K562 (cell line): ENCODE measurements around the gene TSC22D3. TPM values are rescaled to one million over a fixed set of nuclear protein-coding genes. Genes with fewer than 3 reads are reported as not detected.

Experiments
- BCOR ChIP-seq: fragments of 450-650 bp; IDR thresholded peaks from 2 replicates; pipeline ENCODE4 v1.6.1; 2016
- CBX5 ChIP-seq: IDR thresholded peaks from 2 replicates; pipeline ENCODE4 v1.6.1; 2014; ENCODE audit warnings: low read depth, borderline replicate concordance
- DPF2 ChIP-seq: fragments of 450-650 bp; IDR thresholded peaks from 2 replicates; pipeline ENCODE4 v1.6.1; 2016
- E2F5 ChIP-seq: sonication (generic); formaldehyde crosslinking; IDR thresholded peaks from 2 replicates; pipeline ENCODE4 v1.8.0; 2022; ENCODE audit warnings: mild to moderate bottlenecking, missing genetic modification reagents
- EP300 ChIP-seq: IDR thresholded peaks from 2 replicates; pipeline ENCODE4 v1.6.1; 2012; ENCODE audit warnings: low read length, improper control_type of control experiment
- ETS1 ChIP-seq: conservative IDR thresholded peaks from 2 replicates; pipeline ENCODE4 v1.6.1; 2011; ENCODE audit warnings: low read depth, mild to moderate bottlenecking, low read length; ENCODE audit not compliant: control insufficient read depth
- GTF2B ChIP-seq: IDR thresholded peaks from 2 replicates; pipeline ENCODE4 v1.6.1; 2011; ENCODE audit not compliant: insufficient read length; ENCODE audit errors: extremely low read depth
- HMBOX1 ChIP-seq: sonication (generic); IDR thresholded peaks from 2 replicates; pipeline ENCODE4 v1.6.1; 2016
- LEF1 ChIP-seq: fragments of 450-650 bp; IDR thresholded peaks from 2 replicates; pipeline ENCODE4 v1.6.1; 2016; ENCODE audit warnings: mild to moderate bottlenecking
- MCM5 ChIP-seq: fragments of 450-650 bp; IDR thresholded peaks from 2 replicates; pipeline ENCODE4 v1.6.1; 2016; ENCODE audit warnings: low read depth
- MTA3 ChIP-seq: fragments of 450-650 bp; formaldehyde crosslinking; IDR thresholded peaks from 2 replicates; pipeline ENCODE4 v1.6.1; 2017; ENCODE audit warnings: mild to moderate bottlenecking, borderline replicate concordance
- PTRF ChIP-seq: fragments of 450-650 bp; IDR thresholded peaks from 2 replicates; pipeline ENCODE4 v1.6.1; 2016; ENCODE audit warnings: mild to moderate bottlenecking, missing genetic modification characterization, missing compliant biosample characterization
- TEAD4 ChIP-seq, 2 experiments: sonication (generic) in 1 of 2; formaldehyde crosslinking in 1 of 2; IDR thresholded peaks; 2 replicates each; pipeline versions ENCODE4 v1.6.1 to v1.8.0; 2012 to 2022; ENCODE audit warnings: borderline replicate concordance in 1 of 2, inconsistent platforms in 1 of 2, low read length in 1 of 2, mild to moderate bottlenecking in 1 of 2, missing genetic modification reagents in 1 of 2
- ZBED1 ChIP-seq: IDR thresholded peaks from 2 replicates; pipeline ENCODE4 v1.6.1; 2014
- ZBTB11 ChIP-seq, 3 experiments: fragments of 200-800 bp in 1 of 3; fragments of 250-450 bp in 1 of 3; fragments of 450-650 bp in 1 of 3; sonication (Bioruptor Pico) in 1 of 3; sonication (Bioruptor generic) in 1 of 3; formaldehyde crosslinking in 1 of 3; IDR thresholded peaks; 2 replicates each; pipeline versions ENCODE4 v1.6.1 to v1.8.0; 2016 to 2022; ENCODE audit warnings: mild to moderate bottlenecking in 2 of 3, missing genetic modification characterization in 2 of 3, missing compliant biosample characterization in 1 of 3, moderate library complexity in 1 of 3
- ZBTB26 ChIP-seq: fragments of 450-650 bp; formaldehyde crosslinking; IDR thresholded peaks from 2 replicates; pipeline ENCODE4 v1.4.0; 2022; ENCODE audit warnings: missing genetic modification characterization
- ZNF143 ChIP-seq: sonication (generic); formaldehyde crosslinking; IDR thresholded peaks from 2 replicates; pipeline ENCODE4 v1.9.0; 2022; ENCODE audit warnings: mild to moderate bottlenecking, missing genetic modification reagents
- ZNF586 ChIP-seq: fragments of 450-650 bp; formaldehyde crosslinking; conservative IDR thresholded peaks from 2 replicates; pipeline ENCODE4 v1.4.0; 2020; ENCODE audit warnings: mild to moderate bottlenecking, moderate library complexity
- ZNF589 ChIP-seq: fragments of 200-800 bp; sonication (Bioruptor generic); IDR thresholded peaks from 2 replicates; pipeline ENCODE4 v1.6.1; 2016; ENCODE audit warnings: low read depth, missing genetic modification characterization, missing compliant biosample characterization
- ZNF717 ChIP-seq: fragments of 250-450 bp; sonication (Bioruptor Pico); IDR thresholded peaks from 2 replicates; pipeline ENCODE4 v1.5.0; 2021
- polyA plus RNA-seq, 8 experiments: library from polyadenylated mRNA; depleted of rRNA in 4 of 8; stranded (reverse) in 5 of 8; unstranded in 3 of 8; fragments of >200 nt; fragmentation: Nextera tagmentation in 2 of 8; fragmentation: Illumina TruSeq in 1 of 8; extraction: Ambion mirVana in 2 of 8; extraction: Trizol in 1 of 8; gene quantifications; 2 replicates each; pipeline versions ENCODE4 v1.2.1 to v1.2.3, GENCODE V29; 2011 to 2014; ENCODE audit warnings: inconsistent platforms in 1 of 8, missing spikeins in 1 of 8
- total RNA-seq, 7 experiments: library from RNA; depleted of rRNA in 6 of 7; stranded (reverse); fragments of >200 nt in 6 of 7; fragmentation: Illumina TruSeq in 2 of 7; extraction: Trizol in 2 of 7; gene quantifications; 2 replicates each; pipeline versions ENCODE4 v1.2.1 to v1.2.3, GENCODE V29; 2011 to 2021; ENCODE audit warnings: low replicate concordance in 1 of 7

TSC22D3 gene
- total and polyA plus RNA-seq, 9 of the 15 experiments (the other 6 are each of a cell fraction or from before 2014, with no cell fraction given): 0.48 to 3.0 (median 0.87) TPM

GRCh38 chrX:107710617-107711391, 64.8 kb downstream of the TSC22D3 start (continued):
- TF ChIP-seq ZBTB11 (CRISPR knock-in tag; IDR thresholded peaks at IDR 0.05): no peak
- no peak for TF ChIP-seq ZBED1
- peak; percentile 65 for TF ChIP-seq EP300
- TF ChIP-seq TEAD4 (IDR thresholded peaks at IDR 0.05; ENCODE audit: low read length): peak; percentile 23; the same call in 1 of the 2 replicates
- no peak for TF ChIP-seq TEAD4 (CRISPR knock-in tag; IDR thresholded peaks at IDR 0.05; ENCODE audit: borderline replicate concordance)
- TF ChIP-seq PTRF (tag): no peak
- no peak for TF ChIP-seq MCM5
- TF ChIP-seq ZNF586 (CRISPR knock-in tag): no peak
- TF ChIP-seq HMBOX1: peak; percentile 89
- TF ChIP-seq ZNF143 (CRISPR knock-in tag): no peak
- no peak for TF ChIP-seq MTA3
- no peak for TF ChIP-seq E2F5 (CRISPR knock-in tag)
- no peak for TF ChIP-seq DPF2
- no peak for TF ChIP-seq ZNF589 (CRISPR knock-in tag)
- TF ChIP-seq ZBTB26: no peak
- no peak for TF ChIP-seq CBX5
- TF ChIP-seq GTF2B: no peak
- no peak for TF ChIP-seq BCOR
- peak; percentile 78; the same call in 1 of the 2 replicates for TF ChIP-seq LEF1
- TF ChIP-seq ZNF717: no peak
- no peak for TF ChIP-seq ETS1
